Right ventricle myocardium superior (tissue), 1 donor: ENCODE data around the gene LPP. TPM values are rescaled to one million over a fixed set of nuclear protein-coding genes. Genes with fewer than 3 reads are reported as not detected.

ENCODE experiments used
- ATAC-seq: fragments of 200-7000 bp; cut with Tn5 transposase; one replicate; pipeline ENCODE4 v1.9.1; 2020; ENCODE audit warnings: mild to moderate bottlenecking; ENCODE audit not compliant: poor library complexity
- DNase-seq: peaks from one replicate; pipeline ENCODE4 v3.0.0-alpha.2; 2020
- intact Hi-C: fragments of 100-400 bp; cut with DNase I; formaldehyde crosslinking; loops from one replicate; pipeline ENCODE4 v1.11.2; 2022
- total RNA-seq: library from RNA; stranded (reverse); fragmentation: NEBNext Ultra II Directional; extraction: Animal tissue kit (Norgen Biotek cat#: 25700); gene quantifications from one replicate; pipeline ENCODE4 v1.2.1, GENCODE V29; 2021
- donor health status: DM: no; HTN: yes; CAD: no; lungs with severe emphysema.

The LPP gene
- total RNA-seq, 1 donor from 2014 or later = 92.9 TPM

DNA sequence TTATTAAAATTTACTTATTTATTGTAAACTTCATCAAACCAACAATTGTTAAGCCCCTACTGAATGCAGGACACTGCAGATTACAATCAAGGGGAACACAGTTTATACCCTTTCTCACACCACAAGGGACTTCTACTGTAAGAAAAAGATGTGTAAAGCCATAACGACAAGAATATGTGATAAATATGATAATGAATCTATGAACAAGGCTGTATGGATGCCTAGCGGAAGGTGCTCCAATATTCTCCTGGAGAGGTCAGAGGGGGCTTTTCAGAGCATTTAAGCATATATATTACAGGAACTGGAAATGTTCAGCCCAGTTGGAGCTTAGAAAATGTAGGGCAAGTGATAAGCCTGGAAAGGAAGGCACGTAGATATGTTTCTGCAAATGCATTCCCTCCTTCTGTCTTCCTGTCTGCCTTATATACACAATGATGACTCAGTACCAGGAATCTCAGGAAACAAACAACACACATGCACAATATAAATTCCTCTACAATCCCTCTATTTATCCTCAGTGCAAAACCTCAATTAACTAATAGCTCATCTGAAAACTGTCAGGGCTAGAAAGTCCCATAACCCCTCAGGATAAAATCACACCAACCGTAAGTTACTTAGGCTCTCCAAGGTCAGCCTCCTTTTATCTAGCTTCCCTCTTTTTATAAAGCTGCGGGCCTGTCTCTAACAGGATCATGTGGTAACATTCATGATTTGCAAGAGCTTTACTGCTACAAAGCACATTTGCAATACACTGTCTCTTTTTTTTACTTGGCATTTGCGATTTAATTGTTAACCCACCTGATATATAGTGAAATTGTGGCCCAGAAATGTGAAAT, 393.1 kb downstream of the LPP start:
- no peak for ATAC-seq
- intact Hi-C loops = no loop called here

GRCh38 chr3:188553569-188553968, 399.6 kb downstream of the LPP start:
- no peak for ATAC-seq

More for the DNA sequence above, 393.1 kb downstream of the LPP start:
- DNase-seq = no peak

GRCh38 chr3:188554404-188554803, 400.4 kb downstream of the LPP start:
- DNase-seq (no peak), ATAC-seq (peak; percentile 64)
- intact Hi-C loops = no loop called here

More at GRCh38 chr3:188553569-188553968, 399.6 kb downstream of the LPP start:
- DNase-seq = no peak
- intact Hi-C loops = no loop called here

DNA sequence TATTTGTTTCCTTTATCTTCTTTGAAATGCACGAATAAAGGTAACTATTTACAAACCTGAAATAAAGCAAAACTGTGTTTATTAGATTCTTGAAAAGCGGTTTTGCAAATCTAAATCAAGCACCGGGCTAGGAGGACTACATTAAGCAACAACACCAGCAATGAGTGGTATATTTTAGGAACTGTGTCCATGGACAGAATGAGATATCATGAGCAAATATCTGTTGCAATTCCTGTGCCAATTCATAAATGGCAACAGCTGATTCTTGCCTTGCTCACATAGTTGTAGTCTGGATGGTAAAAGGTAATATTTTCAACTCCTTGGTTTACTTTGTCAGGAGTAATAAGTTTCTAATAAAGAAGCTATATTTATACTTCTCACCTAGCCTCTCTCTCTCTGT, 403.3 kb downstream of the LPP start:
- intact Hi-C loops = no loop called here
- no peak for DNase-seq

DNA sequence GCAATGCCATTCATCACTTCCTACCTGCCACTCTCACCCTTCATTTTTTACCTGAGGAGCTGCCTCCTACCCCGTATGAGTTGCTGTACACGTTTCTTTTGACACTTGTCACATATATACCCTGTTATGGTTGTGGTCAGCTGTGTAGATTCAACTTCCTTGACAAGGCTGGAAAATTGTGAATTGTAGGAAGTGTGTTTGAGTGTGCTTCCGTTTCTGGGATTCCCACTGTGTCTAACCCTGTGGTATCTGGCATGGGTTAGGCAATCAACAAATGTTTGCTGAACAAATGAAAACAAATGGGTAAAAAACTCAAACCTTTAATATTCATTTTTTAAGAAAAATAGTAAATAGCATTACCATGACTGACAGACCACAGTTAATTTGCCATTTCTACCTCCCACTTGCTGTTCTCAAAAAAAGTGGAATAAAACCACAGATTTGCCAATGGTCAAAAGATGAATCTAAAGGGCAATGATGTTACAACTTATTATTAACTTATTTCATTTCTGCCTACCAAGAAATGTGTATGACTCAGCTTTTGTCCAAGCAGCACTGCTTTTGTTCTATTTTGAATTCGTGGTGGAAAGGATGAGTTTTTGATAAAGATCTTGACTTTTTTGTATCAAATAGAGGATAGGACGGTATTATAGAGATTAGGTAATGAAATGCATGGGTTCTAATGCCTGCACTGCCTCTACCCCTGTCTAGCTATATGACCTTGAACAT, 404.6 kb downstream of the LPP start:
- no peak for ATAC-seq
- intact Hi-C loops = no loop called here
- no peak for DNase-seq

More for the DNA sequence above, 403.3 kb downstream of the LPP start:
- no peak for ATAC-seq

GRCh38 chr3:188559072-188559429, 405.1 kb downstream of the LPP start:
- DNase-seq = no peak
- ATAC-seq = no peak
- intact Hi-C loops = no loop called here

- intact Hi-C loops = no loop called here
- ATAC-seq (no peak), DNase-seq (no peak)
Measured at GRCh38 chr3:188559856-188560255, 405.9 kb downstream of the LPP start.

DNA sequence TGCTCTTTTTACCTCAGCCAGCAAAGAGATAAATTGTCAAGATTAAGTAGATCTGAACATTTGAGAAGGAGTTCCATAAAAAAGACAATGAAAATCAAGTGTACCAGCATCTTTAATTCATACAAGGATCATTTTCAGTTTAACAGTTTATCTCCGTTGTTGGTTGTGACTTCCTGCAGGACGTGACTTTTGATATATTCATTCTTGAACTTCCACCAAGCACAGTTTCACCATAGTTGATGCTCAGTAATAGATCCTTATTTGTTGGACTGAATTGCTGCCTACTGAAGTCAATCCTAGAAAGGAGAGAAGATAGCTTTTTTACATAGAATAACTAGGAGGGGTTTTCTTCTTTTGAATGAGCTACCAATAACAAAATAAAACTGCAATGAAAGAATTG, 408.2 kb downstream of the LPP start:
- intact Hi-C loops = no loop called here
- no peak for ATAC-seq
- no peak for DNase-seq

DNA sequence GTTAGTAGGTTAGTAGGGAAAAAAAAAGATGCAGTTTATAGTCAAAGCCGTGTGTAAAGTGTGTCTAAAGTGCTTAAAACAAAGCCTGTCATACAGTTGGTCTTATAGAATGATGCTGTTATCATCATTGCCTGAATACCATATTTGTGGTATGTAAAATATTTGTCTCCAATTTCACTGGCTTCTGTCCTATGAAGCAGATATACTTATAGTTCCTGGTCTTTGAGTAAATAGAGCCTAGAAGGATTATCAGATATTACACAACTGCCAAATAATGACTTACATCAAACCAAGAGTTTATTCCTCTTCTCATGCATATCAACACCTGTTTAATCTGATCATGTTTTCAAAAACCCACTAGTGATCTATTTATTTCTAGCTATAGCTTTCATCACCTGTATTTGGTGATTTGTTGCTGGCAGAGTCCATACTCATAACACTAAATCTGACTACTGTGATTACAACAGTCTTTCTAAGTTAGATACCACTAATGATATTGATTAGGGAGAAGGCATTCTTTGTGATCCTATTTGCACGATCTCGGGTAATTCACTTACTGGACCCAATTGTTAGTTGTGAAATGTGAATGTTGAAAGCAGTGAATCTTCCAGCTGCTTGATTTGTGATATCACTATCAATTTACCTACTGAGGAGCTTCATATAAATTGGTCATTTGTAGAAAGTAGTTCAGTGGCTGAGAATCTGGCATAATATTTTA, 413.7 kb downstream of the LPP start:
- ATAC-seq (no peak), DNase-seq (no peak)
- intact Hi-C loops = no loop called here

GRCh38 chr3:188568736-188569135, 414.8 kb downstream of the LPP start:
- DNase-seq = no peak
- intact Hi-C loops = no loop called here
- no peak for ATAC-seq

GRCh38 chr3:188571531-188572095, 417.7 kb downstream of the LPP start:
- ATAC-seq (peak; percentile 45), DNase-seq (no peak)
- intact Hi-C loops = no loop called here

- DNase-seq (no peak), ATAC-seq (no peak)
- intact Hi-C loops = no loop called here
Measured at GRCh38 chr3:188573291-188573940, 419.5 kb downstream of the LPP start.

DNA sequence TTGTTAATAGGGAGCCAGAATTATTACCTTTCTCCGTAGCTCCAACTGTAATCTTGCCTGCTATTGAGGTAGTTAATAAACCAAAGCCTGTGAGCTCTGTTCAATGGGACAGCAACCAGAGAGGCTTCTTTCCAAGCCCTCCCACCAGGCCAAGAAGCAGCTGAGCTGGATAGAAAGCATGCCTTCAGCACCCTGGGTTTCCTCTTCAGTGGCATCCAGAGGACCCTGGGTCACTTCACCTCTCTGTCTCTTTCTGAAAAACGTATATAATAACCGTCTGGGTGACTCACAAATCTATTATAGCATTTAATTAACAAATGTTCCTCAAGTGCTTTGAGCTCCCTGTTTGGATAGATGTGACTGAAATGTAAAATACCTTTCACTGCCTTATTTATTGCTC, 420.0 kb downstream of the LPP start:
- DNase-seq = no peak
- no peak for ATAC-seq
- intact Hi-C loops = no loop called here

GRCh38 chr3:188574885-188575284, 420.9 kb downstream of the LPP start:
- intact Hi-C loops = no loop called here
- DNase-seq = no peak
- ATAC-seq = peak; percentile 11

GRCh38 chr3:188575501-188575900, 421.5 kb downstream of the LPP start:
- no peak for ATAC-seq

DNA sequence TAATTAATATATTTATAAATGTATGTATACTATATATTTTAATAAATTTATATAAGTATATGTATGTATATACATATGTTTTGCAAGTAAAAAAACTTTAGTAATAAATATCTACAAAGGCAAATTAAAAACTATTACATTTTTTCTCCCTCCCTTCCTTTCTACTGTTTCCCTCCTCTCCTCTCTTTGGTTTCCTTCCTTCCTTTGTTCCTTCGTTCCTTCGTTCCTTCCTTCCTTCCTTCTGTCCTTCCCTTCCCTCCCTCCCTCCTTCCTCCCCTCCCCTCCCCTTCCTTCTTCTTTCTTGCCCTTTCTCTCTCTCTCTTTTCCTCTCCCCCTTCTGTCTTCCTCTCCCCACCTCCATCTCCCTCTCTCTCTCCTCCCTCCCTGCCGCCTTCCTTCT, 423.6 kb downstream of the LPP start:
- intact Hi-C loops = no loop called here
- ATAC-seq (no peak), DNase-seq (no peak)

More at GRCh38 chr3:188575501-188575900, 421.5 kb downstream of the LPP start:
- intact Hi-C loops = no loop called here
- no peak for DNase-seq

DNA sequence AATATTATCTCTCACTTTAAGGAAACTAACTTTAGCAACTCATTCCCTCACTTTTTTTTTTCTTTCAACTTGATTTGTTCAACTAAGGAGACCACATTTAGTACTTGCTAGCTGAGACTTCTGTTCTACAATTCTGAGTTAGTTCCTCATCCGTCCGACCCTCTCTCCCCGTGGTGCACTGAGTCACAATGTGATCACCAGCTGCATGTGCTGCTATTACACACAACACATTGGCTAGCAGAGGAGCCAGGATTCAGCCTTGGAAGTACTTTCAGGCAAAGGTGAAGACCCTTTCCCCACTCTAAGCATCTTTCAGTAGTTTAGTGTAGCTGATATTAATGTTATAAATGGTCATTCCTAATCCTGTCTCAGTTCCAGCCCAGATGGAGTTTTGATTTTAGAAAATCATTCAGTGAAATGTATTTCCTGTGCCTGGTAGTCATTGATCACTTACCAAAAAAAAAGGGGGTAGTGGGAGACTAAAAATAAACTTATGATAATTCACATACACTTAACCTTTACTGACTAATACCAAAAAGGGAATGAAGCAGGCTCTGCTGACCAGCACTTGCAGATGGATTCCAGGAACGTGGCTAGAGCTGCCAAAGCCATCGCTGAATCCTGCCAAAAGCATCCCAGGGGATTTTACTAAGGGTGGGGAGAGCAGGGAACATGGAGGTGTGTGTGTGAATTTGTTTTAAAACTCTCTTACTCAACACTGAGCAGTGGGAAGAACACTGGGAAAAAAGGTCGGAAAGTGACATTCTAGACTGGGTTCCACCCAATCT, 424.8 kb downstream of the LPP start:
- intact Hi-C loops = no loop called here

DNA sequence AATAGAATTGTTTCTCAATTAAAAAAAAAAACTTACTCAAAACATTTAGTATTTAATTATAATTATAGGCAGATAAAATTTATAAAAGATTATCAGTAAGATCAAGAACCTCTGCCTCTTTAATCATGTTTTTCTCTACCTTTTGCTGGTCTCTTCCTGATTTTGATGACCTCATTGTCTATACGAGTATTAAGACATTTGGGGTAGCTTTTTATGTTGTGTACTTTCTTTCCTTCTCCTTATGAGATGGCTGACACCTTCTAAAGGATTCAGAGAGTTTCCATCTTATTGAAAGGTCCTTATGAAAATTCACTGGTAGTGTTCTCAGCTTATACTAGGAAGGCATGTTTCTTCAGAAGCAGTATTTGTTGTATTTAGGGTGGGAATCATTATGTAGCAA, 426.3 kb downstream of the LPP start:
- intact Hi-C loops = no loop called here
- no peak for ATAC-seq
- DNase-seq = no peak

More for the DNA sequence above, 424.8 kb downstream of the LPP start:
- peak; percentile 93 for ATAC-seq
- peak; percentile 74 for DNase-seq
